Stimulated activated CD4-positive, alpha-beta T cell treated with anti-CD3 and anti-CD28 coated beads, Interleukin-15, amount 100 ng/mL, for 24 hours (primary cell): ENCODE results near the gene TNFRSF8.
A peak's percentile ranks its signal among the peaks of the same experiment; 100 is the strongest.

Experiments
- DNase-seq: peaks from one replicate; pipeline ENCODE4 v3.0.0-alpha.2; 2020

Gene TNFRSF8

GRCh38 chr1:12064073-12064969 is 1.2 kb downstream of the TNFRSF8 start:
- DNase-seq, result no peak

DNA sequence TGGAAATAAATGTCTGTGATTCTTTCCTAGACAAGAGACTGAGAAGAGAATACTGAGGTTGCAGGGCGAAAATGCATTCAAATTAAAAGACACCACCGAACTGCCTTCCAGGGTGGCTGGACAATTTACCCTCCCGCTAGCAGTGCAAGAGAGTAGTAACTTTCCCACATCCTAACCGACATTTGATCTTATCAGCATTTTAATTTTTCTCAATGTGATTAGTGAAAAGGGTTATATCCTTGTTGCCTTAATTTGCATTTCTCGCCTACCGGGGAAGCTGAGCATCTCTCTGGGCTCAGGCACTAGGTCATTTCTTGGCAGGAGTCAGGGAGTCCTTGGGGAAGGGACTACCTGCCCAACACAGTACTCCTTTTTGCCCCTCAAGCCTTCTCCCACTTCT is 2.8 kb downstream of the TNFRSF8 start:
- peak; percentile 54 for DNase-seq

- peak; percentile 79 for DNase-seq
Observed at GRCh38 chr1:12067900-12068821, 5.1 kb downstream of the TNFRSF8 start.

DNA sequence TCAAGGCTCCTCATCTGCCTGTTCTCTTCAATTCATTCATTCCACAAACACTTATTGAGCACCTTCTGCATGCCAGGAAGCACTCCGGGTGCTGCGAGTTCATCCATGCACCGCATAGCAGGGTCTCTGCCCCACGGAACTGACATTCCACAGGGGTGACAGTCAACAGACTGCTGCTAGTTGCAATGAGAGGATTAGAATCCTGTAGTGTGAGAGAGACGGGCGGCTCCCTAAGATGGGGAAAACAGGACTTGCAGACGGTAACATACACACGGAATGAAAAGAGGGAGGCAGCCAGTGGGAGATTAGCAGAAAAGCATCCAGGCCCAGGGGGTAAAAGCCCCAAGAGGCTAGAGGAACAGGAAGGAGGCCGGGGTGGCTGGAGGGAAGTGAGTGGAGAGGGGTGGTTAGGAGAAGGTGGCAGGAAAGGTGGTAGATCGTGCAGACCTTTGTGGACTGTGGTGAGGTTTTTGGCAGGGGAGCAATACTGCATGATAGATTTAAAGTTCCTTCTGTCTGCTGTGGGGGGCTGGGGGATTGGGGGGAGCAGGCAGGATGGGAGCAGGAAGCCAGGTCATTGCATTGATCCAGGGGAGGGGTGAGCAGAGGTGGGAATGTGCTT is 6.6 kb downstream of the TNFRSF8 start:
- no peak for DNase-seq

GRCh38 chr1:12071892-12072291 is 8.8 kb downstream of the TNFRSF8 start:
- DNase-seq, result no peak

- DNase-seq, result no peak
Observed at GRCh38 chr1:12072741-12073140, 9.6 kb downstream of the TNFRSF8 start.

DNA sequence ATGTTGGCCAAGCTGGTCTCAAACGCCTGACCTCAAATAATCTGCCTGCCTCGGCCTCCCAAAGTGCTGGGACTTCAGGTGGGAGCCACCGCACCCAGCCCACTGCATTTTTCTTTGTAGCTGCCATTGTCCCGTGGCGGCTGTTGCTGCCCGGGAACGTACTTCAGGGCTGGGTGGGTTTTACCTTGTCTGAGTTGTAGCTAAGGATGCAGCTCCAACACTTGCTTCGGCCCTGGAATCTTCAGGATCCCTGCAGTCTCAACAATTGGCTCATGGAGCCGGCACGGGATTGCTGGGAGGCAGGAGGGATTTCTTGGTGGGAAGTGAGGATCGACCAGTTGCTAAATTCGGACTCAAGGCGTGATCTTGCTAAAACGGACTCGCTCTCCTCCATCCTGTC is 10.7 kb downstream of the TNFRSF8 start:
- no peak for DNase-seq

DNA sequence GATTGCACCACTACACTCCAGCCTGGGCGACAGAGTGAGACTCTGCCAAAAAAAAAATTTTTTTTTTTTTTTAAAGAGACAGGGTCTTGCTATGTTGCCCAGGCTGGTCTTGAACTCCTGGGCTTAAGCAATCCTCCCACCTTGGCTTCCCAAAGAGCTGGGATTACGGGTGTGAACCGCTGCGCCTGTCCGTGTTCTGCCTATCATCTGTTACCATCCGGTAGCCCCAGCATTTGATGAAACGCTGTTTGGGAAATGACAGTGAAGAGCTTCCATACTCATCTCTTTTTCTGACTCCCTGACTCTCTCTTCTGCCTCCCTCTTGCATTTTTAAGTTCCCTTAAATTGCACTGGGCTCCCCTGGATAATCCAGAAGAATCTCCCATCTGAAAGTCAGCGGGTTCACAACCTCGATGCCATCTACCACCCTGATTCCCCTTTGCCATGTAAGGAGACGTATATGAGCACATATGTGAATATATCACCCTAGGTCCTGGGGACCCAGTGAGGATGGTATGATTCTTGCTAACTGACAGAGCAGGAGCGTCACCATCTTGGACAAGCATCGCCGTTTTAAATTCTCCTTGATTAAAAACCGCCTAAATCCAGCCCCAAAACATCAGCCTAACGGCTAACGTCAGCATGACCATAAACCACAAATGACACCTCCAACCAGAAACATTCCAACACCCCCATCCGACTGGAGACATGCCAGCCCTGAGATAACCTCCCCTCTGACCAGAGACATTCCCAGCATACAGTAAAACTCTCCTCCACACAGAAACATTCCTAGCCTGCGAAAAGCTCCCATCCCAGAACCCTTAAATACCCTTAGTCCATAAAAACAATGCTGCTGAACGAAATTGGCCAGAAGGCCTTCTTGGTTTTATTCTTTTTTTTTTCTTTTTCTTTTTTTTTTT is 12.4 kb downstream of the TNFRSF8 start:
- no peak for DNase-seq

DNA sequence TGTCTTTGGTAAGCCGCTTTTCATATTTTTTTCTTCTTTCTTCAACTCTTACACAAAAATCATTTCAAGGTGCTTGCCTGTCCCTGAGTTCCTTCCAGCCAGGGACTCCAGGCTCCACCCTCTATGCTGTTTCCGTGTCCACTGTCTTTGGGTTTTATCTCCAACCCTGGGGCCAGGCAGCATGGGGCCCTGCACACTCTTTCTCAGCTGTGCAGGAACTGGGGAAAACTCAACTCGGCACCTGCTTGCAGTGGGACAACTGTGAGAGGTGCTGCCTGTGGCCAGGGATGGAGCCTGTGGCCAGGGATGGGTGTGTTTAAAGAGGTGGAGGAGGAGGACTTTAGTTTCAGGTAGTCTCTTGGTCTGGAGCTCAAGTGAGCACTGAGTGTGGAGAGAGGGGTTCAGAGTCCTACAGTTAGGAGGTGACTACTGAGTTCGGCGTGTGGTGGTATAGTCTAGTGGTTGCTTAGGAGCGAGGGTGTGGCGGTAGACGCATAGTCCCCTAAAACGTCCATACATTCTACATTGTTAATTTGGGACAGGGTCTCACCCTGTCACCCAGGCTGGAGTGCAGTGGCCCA is 13.4 kb downstream of the TNFRSF8 start:
- DNase-seq, result no peak

GRCh38 chr1:12078575-12078937 is 15.5 kb downstream of the TNFRSF8 start:
- no peak for DNase-seq

- DNase-seq, result peak; percentile 73
Observed at GRCh38 chr1:12078938-12079861, 16.1 kb downstream of the TNFRSF8 start.

- no peak for DNase-seq
Observed at GRCh38 chr1:12080156-12080555, 17.1 kb downstream of the TNFRSF8 start.

DNA sequence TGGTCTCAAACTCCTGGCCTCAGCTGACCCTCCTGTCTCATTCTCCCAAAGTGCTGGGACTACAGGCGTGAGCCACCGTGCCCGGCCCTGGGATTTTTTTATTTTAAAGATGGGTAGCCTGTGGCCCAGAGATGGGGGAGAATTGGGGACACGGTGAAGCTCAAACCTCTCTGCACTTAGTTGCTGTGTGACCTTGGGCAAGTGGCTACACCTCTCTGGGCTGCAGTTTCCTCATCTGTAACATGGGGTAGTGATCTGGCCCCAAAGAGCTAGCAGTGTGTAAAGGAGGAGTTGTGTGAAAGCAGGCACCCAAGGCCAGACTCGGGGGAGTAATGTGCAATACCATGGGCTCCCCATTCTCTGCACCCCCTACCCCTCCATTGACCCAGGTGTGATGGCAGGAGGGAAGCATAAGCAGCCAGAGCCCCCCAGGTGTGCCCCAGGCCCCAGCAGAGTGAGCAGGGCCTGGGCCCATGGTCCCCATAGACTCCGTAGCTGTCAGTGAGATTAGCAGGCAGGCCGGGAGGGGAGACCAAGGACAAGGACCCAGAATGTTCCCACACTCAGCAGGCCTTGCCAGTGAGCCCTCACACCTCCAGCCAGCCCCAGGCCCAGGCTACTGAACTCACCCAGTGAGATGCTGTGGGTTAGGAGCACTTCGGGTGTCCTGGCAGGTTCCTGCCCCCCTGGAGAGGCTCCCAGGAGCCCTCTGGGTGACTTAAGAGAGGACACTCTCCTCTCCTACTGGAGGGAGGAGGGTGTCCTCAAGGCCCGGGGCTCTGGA is 17.9 kb downstream of the TNFRSF8 start:
- DNase-seq, result no peak

DNA sequence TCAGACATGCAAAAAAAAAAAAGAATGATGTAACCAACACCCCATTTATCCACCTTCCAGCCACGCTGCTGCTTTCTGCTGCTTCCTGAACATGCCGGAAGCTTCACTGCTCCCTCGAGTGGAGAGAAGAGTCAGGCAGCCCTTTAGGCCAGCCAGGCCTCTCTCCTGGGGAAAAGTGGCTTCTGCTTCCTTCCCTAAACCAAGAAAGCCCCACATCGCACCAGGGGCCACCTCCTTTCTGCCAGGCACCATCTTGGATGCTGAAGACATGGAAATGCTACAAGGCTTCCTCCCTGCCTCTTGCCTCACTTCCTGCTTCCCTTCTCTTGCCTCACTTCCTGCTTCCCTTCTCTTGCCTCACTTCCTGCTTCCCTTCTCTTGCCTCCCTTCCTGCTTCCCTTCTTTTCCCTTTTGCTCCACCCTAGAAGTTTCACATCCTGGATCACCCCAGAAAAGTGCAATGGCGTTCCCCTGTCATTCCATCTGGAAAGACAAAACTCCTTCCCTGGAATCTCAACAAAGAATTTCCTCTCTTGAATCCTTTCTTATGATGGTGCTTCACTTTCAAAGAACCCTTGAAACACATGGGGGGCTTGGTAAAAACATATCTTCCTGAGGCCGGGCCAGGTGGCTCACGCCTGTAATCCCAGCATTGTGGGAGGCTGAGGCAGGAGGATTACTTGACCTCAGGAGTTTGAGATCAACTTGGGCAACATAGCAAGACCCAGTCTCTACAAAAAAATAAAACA is 18.7 kb downstream of the TNFRSF8 start:
- DNase-seq, result no peak

DNA sequence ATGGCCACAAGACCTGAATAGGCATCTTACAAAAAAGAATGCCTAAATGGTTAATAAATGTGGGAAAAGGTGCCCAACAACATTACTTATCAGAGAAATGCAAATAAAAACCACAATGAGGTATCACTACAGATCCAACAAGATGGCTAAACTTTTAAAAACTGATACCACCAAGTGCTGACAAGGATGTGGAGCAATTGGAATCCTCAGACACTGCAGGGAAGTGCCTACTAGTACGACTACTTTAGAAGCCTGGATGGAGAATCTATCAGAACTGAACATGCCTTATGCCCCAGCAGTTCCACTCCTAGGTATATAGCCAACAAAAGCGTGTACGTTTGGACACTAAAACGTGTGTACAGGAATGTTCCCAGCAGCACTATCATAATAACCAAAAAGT is 19.9 kb downstream of the TNFRSF8 start:
- no peak for DNase-seq

DNA sequence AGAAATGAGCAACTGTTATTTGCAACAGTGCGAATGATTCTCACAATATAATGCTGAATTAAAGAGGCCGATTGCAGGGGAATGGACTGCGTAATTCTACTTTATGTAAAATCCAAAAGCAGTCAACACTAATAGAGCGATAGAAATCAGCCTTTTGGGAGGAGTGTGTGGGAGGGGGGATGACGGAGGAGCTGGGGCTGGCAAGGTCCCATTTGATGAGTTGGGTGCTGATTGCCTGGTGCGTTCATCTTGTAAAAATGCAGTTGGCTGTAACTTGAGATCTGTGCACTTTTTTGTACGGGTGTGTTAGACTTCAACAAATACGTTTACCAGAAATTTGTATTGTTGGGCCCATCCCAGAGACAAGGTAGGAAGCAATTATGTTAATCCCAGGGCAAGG is 20.7 kb downstream of the TNFRSF8 start:
- no peak for DNase-seq

DNA sequence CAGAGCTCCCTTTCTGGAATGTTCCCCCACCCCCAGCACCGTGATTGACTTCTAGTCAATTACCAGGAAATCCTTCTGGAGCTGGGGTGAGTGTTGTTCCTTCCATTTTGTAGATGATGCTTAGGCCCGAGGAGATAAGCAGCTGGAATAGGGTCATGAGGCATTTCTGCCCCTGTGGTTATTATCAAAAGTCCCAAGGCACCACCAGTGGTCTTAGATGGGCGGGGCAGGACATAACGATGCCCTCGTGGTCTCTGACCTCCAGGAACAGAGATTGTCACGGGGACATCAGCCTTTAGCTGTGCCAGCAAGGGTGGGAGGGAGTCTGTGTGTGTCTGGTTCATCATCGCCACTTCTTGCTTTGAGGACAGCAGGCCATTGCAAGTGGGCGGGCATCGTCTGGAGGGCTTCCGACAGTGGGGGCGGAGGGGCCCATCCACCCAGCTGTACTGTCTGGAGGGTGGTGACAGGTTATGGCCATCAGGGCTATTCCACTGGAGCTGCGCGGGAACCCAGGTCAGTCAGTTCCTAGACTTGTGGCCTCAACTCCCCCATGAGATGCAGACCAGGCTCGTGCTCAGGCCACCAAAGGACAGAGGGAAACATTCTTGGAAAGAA is 22.6 kb downstream of the TNFRSF8 start:
- no peak for DNase-seq

- DNase-seq, result peak; percentile 70
Observed at GRCh38 chr1:12087797-12088314, 24.8 kb downstream of the TNFRSF8 start.
